HG02678 (cell line): ENCODE results near the gene APCDD1.

ENCODE experiments used
- ATAC-seq: cut with Tn5 transposase; IDR thresholded peaks from one replicate; pipeline ENCODE4 v1.9.1; 2021; ENCODE audit warnings: mild to moderate bottlenecking, moderate library complexity; ENCODE audit not compliant: unreplicated experiment

APCDD1 gene

DNA sequence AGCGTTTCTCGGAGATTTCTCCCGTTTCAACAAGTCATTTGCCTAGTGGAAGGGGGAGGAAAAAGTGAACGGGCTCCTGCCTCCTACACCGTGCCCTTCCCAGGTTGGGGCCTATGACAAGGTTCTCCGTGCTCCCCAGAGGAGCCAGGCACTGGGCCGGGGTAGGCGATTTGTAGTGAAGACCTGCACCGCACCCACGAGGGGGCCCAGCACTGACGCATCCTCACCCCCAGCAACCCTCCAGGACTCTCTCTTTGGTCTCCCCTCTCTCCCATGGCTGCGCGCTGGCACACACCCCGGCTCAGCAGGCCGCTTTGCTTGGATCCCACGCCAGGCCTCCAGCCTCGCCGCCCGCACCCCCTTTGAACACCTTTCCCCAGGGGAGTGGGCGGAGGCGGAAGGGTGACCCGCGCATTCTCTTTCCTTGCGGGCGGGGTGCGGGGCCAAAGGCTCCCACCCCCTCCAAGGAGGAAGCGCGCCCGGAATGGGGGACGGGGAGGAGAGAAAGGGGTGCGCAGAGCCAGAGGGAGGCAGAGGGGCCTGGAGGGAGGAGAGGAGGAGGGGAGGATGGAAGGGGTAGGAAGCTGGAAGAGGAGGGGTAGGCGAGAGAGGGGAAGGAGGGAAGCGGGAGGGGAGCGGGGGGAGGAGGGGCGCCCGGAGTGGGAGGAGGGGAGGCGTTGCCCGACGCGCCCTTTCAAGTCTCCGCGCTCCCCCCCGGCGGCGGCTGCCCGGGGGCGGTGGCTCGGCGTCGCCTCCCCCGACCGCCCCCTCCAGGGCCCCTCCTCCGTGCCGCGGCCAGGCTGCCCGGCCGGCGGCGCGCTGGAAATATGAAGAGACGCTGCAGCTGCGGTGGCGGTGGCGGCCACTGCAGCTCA, at the start of gene APCDD1:
TSS of gene APCDD1 (plus strand) at position 830 of the 875 bp plus-strand sequence. CDS start 347 bp downstream, outside the sequence.
- no peak for ATAC-seq

DNA sequence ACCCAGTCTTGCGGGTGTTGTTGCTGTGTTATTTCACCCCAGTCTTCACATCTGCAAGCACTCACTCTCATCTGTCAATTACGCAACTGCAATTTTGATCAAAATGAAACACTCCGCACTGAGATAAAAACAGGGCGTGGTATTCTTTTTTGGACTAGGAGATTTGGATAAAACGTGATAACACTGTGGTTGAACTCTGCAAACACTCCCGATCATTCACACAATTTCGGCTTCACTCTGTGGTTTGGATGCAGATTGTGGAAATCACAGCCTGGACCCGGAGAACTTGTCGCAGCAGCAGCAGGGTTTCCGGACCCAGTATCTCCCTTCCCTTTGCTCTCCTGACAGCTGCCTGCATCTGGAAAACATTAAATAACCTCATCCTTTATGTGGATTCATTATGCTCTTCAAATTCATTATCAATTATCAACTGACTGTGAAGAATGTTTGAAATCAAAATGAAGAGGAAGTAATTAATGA, 49.4 kb upstream of the APCDD1 start:
- ATAC-seq: no peak

DNA sequence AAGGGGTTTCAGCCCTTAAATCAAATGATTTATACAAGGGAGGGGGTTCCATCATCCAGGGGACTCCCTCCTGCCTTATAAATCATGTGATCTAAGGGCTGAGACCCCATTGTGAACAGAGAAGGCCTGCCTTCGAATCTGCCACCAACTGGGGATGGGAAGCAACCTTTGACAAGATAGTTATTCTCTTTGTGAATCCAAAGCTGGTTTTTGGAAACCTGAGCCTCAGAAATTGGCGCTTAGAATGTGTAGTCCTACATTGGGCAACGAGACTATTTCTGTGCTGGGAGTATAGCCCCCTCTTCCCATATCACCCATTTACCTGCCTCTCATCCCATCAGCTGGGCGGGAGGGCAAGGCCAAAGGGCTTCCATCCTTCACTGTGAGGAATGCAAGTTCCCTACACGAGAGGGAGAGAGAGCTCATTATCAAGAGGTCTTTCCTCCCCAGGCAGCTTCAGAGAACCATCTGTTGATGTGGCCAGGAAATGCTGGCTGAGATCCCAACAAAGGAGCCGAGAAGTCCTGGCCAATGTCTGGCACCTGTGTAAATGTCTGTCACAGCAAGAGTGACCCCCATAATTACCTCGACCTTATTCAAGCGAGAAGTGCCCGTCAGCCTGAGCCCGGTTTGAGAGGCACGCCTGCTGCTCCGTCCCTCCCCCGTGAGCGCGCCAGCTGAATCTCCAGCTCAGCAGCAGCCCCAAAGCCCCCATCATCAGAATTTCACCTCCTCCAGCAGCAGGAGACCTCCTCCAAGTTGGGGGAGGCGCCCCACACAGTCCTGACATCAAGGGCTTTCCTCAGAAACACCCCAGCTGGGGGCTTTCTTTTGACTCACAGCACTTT, 48.4 kb upstream of the APCDD1 start:
- ATAC-seq: no peak

DNA sequence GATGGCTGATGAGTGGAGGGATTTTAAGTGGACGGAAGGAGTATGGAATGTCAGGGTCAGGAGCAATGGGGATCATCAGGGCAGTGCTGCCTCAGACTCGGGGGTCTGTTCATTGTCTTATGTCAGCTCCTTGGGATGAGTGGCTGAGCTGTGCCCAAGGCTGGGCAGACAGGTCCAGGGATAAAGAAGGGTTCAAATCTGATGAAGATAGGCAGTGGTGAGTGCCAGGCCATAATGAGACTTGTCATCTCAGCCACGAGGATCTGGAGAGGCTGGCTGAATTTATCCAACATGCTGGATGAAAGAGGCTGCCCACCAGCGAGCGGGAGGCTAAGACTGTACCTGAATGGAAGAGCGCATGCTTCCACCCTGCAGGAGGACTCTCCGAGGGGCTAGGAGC, 46.3 kb upstream of the APCDD1 start:
- no peak for ATAC-seq

DNA sequence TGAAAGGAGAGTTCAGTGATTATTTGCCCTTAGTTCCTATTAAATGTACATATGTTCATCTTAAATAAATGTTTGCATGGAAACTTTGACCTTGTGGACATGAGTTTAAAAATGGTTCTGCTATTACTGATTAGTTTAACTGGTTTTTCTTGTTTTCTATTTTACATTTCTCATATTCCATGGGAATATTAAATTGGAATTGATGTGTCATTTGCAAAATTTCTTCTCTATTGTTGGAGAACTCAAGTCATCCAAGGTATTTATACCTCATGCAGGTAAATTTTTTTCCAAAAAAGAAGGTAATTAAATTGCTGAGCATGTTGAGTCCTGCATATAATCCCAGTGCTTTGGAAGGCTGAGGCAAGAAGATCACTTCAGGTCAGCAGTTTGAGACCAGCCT, 45.4 kb upstream of the APCDD1 start:
- no peak for ATAC-seq

DNA sequence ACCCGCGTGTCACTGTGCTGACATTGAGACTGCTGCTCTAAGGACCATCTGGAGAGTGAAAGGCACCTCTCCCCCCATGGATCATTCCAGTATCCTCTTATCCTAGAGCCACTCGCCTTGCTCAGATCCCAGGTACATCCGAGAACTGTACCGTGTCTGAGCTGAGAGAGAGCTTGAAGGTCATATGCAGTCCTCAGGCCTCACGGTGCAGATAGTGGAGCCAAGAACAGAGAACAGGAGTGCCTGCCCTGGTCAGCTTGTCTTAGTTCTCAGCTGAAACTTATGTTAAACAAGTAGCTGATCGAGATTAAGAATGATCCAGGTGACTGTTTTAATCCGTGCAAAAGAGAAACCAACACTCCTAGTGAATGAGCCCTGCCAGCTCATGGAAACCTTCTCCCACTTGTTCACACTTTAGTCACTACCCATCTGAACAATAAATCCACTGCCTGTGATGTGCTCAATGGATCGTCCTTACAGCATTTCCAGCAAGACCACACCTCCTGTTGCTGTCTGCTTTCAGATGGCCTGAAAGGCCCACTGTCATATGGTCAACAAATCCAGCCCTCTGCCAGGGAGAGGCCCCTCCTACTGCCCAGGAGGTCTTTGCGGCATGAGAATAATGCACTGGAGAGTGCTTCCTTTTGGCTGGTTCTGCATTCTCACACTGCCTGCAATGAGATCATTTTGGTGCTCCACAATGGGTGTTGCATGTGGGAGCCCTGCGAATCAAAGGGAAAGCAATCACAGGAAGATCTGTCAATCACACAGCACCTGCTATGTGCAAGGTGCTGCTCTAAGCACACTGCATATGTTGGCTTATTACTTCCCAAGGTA, 43.7 kb upstream of the APCDD1 start:
- no peak for ATAC-seq

DNA sequence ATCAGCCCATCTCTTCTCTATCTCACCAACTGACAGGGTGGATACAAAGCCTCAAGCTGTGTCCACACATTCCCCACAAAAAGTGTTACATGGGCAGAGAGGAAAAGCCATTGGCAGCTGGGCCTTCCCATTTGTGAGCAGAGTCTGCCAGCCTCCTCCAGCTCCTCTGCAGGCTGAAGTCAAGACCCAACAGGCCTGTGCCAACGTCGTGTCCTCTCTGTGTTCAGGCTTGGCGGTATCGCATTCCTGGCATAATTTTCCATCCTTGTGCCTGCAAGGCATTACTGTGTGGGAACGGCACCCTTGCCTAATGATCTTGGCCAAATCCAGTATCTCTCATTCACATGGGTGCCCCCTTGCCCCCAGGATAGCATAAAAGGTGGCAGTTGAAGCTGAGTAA, 41.5 kb upstream of the APCDD1 start:
- ATAC-seq: no peak

DNA sequence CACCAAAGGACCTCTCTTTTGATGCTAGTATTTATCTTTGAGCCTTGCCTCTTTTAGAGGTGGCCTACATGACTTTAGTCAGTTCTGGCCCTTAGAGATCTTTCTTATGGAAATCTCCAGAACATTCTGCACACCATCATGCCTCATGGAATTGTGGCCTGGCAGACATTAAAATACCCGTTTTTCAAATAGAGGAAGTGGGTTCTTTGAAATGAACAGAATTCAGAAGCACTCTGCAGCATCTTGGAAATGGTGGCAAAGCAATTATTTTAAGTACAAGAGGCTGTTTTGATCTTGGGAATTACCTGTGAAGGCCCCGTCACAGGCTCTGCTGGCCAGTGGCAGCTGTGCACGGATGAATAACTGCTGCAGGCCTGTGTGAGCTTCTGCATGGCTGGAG, 40.7 kb upstream of the APCDD1 start:
- no peak for ATAC-seq

DNA sequence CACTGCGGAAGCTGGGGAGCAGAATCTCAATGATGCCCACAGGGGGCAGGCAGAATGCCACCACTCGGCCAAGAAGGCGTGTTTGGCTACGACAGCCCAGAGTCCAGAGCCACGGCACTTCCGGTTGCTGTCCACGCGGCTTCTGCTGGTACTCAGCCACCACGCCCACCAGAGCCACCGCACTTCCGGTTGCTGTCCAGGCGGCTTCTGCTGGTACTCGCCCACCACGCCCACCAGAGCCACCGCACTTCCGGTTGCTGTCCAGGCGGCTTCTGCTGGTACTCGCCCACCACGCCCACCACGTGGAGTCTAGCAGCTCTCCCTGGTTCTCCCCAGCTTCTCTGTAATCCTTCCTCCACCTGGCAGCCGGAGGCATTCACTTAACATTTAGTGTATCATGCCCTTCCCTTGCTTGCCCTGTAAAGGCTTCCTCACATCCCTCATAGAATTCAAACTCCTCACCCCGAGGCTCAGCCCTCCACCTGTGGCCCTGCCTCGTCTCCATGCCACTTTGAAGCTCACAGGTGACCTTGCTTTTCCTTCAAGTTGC, 40.1 kb upstream of the APCDD1 start:
- no peak for ATAC-seq

DNA sequence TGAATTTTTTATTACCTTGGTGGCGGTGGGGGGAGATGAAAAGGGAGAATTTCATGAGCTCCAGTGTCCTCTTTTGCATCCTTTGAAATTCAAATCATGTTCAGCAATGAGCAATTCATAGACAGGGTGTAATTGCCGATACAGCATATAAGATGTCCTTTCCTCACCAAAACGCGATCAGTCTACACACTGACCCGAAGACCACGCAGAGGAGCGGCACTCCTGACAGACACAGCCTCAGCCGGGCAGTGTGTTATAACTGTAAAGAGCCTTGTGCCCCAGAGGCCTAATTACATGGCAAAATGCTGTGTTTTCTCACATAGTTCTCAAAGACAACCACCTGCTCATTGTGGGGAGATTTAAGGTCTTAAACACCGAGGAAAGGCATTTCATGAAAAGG, 38.4 kb upstream of the APCDD1 start:
- ATAC-seq: no peak

DNA sequence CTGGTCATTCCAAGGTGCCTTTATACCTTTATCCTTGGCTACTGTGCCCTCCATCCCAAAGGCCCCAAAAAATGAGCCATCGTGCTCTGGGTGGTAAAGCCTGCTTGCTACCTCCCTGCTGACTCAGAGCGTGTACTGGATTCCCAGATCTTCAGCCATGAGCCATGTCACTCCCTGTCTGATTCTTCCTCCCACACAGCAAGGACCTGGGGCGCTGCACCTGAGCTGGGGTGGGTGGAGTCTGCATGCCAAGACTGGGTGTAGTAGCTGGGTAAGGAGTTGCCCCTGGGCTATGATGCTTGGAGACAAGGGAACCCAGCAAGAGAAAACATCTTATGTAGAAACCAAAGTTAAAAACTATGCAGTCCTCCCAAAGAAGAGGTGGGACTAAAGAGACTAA, 37.2 kb upstream of the APCDD1 start:
- no peak for ATAC-seq

DNA sequence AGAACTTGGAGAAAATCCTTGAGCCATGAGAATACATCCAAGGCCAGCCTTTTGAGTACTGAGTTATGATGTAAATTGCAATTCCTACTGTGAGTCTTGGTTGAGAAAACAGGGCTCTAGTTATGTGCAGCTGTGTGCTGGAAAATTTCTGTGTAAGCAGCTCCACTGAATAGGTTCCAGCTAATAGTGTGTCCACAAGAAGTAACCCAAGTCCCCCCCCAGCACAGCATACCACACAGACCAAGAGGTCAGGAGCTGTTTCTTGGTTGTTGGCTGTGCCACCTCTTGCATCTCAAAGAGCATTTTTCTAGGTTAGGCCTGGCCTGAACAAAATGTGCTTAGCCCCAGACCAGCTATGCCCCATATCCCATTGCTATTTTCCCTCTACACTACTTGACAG, 36.8 kb upstream of the APCDD1 start:
- ATAC-seq: no peak

DNA sequence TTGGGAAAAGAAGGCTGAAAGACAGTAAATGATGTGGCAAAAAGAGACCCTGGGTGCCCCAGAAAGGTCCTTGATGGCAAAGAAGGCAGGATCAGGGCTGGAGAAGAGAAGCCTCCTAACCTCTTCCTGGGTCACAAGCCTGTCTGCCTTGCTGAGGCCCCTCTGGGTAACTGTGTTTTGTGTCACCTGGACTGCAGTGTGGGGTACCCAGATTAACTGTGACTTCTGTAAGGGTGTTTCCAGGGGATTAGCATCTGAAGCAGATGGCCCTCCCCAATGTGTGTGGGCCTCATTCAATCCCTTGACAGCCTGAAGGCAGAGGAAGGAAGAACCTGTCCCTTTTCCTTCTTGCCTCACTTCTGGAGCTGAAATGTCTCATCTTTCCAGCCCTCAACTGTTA, 35.6 kb upstream of the APCDD1 start:
- no peak for ATAC-seq

DNA sequence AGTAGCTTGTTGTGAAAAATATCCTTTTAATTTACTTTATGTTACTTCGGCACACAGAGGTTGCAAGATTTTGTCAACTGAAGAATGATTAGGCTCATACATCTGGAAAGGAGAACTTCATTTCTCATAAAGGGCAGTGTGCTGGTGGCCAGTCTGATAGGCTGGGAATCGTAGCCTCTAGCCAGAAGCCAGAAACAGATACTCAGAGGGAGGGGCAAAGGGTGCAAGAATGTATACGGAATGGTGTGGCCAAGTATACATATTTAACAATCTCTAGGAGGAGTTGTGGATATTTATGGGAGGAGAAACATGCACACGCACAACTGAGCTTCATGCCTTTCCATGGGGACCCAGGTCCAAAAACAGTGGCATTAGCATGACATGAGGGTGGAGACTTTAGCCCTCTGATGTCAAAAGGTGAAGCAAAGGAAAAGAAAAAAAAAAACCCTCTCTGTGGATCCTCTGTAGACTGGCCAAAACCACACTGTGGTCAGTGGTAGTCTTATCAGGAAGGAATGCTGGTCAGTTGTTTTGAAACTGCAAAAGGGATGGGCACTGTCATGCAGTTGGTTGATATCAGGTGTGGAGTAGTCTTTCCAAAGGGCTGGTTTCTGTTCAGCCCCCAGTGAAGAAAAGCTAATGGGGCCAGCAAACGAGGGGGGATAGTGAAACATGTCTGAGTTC, 34.9 kb upstream of the APCDD1 start:
- no peak for ATAC-seq

DNA sequence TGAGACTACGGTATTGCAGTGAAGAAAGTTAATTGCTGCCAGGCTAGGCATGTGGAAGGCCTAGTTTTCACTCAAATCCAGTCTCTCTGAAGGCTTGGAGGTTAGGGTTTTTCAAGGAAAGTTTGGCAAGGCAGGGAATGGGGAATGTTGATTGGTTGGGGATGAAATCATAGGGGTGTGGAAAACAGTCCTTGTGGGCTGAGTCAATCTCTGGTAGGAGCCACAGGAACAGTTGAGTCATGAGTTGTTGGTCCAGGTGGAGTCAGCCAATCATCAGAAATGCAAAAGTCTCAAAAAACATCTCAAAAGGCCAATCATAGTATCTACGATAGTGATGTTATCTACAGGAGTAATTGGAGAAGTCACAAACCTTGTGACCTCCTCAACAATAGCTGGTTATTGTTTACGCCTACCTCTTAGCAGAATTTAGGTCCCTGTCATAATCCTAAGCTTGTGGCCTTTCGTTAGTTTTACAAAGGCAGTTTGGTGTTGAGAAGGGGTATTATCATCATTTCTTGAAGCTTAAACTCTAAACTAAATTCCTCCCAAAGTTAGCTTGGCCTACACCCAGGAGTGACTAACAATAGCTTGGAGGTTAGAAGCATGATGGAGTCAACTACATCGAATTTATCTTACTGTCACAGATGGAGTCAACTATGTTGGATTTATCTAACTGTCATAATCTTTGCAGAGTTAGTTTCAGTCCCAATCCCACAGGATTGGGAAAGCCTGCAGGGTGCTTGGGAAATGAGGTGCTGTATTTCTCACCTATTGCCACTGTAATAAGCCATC, 33.7 kb upstream of the APCDD1 start:
- ATAC-seq: no peak

DNA sequence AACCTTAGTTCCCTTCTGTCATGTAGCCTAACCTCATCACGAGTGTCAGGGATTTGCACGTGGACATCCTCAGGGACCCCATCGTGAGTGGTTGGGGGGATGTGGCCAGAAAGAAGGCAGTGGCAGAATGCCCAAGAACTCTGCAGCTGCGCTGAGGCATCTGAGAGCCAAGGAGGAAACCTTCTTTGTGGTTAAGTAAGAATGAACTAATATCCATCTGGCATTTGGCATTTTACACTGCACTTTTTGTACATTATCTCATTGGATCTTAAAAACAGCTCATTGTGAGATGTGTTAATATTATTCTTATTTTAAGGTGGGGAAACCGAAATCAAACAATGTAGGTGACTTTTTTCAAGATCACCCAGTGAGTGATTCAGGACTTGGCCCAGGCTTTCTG, 32.6 kb upstream of the APCDD1 start:
- no peak for ATAC-seq

DNA sequence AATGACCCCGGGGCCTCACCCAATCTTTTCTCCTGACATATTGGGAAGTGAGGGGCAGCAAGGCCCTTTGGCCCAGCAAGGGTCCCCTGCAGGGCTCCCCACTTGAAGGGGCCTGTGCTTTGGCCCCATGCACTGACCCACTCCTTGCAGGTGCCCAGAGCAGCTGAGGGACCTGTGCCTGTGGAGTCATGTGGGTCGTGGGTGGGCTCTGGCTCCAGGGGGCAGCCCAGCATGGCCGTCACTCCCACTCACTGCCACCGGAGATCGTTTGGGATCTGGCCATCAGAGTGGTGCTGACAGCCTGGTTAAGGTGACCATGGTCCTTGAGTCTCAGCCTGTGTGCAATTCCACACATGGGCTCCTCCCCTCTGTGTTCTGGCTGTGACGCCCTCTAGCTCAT, 31.7 kb upstream of the APCDD1 start:
- ATAC-seq: no peak

DNA sequence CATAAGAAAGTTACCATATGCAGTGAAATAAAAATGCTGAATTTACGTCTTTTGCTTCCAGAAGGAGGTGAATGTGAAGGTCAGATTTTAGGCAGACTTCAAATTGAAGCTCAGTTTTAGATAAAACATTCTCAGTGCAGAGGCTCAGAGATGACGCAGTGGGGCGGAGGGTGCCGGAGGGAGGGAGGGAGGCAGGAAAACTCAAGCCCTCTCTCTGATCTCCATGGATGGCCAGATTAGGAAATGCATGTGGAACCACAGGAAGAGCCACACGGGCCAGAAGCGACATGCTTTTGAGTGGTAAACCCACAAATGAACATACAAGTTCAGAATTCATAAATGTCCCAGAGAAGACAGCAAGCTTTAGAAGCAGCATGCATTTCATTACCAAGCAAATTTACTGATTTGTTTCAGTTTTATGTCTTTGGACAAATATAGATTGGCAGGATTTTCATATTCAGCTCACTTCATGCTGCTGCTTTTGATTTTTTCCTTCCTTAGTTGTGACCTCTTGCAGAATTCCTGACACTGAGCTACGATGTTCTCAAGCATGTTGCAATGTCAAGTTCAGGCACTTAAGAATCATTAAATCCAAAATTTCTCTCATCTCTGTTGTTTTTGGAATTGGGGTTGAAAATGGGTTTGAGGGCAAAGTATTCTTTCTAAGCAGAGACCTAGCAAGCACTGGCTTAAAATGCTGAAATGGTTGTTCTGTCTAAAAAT, 29.7 kb upstream of the APCDD1 start:
- no peak for ATAC-seq

DNA sequence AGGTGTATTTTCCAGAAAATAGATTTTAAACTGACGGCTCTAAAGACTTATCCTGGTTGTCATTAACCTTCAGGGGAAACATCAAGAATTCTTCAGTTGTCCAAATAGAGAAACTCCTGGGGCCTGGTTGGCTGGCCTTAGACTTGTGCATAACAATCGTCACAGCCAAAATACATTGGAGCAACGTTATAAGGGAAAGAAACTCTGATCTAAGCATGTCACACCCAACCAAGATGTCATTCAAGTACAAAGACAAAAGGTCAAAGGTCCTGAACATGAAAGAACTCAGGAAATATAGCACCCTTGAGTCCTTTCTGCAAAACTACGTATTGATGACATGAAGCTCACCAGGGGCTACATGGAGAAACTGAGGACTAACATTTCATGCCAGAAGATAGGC, 23.8 kb upstream of the APCDD1 start:
- no peak for ATAC-seq
